Neural progenitor cell (in vitro differentiated cells): Measurements from ENCODE around the gene CARD11.

Source experiments
- EZH2 ChIP-seq: fragments of 200-600 bp; sonication (generic); IDR thresholded peaks from 2 replicates; pipeline ENCODE4 v1.6.1; 2017; ENCODE audit warnings: antibody characterized with exemption, mild to moderate bottlenecking, moderate library complexity
- EZH2phosphoT487 ChIP-seq: fragments of 200-600 bp; sonication (generic); IDR thresholded peaks from 2 replicates; pipeline ENCODE4 v1.6.1; 2017; ENCODE audit warnings: antibody characterized with exemption
- TF ChIP-seq, protein P1 (sequence below): fragments of 200-600 bp; sonication (generic); IDR thresholded peaks from 2 replicates; pipeline ENCODE4 v1.5.1; 2017; ENCODE audit warnings: antibody characterized with exemption, mild to moderate bottlenecking

DNA sequence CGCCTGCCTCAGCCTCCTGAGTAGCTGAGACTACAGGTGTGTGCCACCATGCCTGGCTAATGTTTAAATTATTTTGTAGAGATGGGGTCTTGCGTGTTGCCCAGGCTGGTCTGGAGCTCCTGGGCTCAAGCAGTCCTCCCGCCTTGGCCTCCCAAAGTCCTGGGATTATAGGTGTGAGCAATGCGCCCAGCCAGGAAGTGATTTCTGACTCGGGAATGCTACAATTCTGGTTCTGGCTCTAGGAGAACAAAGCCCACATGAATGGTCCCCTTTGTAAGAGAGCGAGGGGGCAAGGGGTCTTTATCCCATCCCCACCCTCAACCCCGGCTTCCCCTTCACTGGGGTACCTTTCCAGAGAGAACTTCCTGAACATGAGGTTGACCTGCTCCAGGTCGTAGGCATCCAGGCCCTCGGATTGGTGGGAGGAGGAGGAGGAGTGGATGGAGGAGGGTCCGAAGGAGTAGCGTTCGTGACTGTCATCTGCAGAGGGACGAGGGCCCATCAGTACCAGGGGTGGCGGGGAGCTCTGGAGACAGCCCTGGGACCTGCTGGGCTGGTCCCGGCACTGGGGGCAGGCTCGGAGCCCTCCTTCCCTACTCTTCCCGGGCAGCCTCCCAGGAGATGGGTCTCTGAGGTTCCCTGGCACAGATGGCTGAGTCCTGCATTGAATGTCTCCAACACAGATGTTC lies 119.6 kb downstream of the CARD11 start:
- TF ChIP-seq, protein P1, sequence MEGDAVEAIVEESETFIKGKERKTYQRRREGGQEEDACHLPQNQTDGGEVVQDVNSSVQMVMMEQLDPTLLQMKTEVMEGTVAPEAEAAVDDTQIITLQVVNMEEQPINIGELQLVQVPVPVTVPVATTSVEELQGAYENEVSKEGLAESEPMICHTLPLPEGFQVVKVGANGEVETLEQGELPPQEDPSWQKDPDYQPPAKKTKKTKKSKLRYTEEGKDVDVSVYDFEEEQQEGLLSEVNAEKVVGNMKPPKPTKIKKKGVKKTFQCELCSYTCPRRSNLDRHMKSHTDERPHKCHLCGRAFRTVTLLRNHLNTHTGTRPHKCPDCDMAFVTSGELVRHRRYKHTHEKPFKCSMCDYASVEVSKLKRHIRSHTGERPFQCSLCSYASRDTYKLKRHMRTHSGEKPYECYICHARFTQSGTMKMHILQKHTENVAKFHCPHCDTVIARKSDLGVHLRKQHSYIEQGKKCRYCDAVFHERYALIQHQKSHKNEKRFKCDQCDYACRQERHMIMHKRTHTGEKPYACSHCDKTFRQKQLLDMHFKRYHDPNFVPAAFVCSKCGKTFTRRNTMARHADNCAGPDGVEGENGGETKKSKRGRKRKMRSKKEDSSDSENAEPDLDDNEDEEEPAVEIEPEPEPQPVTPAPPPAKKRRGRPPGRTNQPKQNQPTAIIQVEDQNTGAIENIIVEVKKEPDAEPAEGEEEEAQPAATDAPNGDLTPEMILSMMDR = no peak
- TF ChIP-seq EZH2 (no peak), EZH2phosphoT487 (no peak)
